ENCODE measurements around the gene GNG2. TPM values are rescaled to one million over a fixed set of nuclear protein-coding genes. Genes with fewer than 3 reads are reported as not detected.

Gene GNG2
- total RNA-seq, 1 experiment from 2014 or later: 7.0 TPM

GRCh38 chr14:52008136-52008535 is 147.7 kb downstream of the GNG2 start:
- Histone ChIP-seq H2AFZ (ENCODE audit: low read length) (no peak overlapping the region), H2BK20ac (ENCODE audit: low read depth, low read length, poor library complexity, severe bottlenecking) (no peak overlapping the region), H3K4ac (ENCODE audit: low read depth, low read length) (no peak overlapping the region), H2BK120ac (ENCODE audit: low read depth, low read length, poor library complexity, severe bottlenecking) (no peak overlapping the region), H3K9ac (ENCODE audit: extremely low read depth, insufficient read length, low read length) (no peak overlapping the region), H3K4me2 (ENCODE audit: insufficient read depth, insufficient read length, low read length) (no peak overlapping the region), H3K56ac (ENCODE audit: insufficient read length, low read depth, low read length) (no peak overlapping the region), H3K4me1 (ENCODE audit: insufficient read depth, low read length) (peaks cover 2% of the 10 kb centered on the region; the same call in 1 of the 2 replicates), H2BK5ac (ENCODE audit: insufficient read length, low read length) (no peak overlapping the region), H3K23ac (ENCODE audit: insufficient read length, low read depth, low read length) (no peak overlapping the region), H4K5ac (ENCODE audit: insufficient read length, low read depth, low read length) (no peak overlapping the region), H2BK12ac (ENCODE audit: insufficient read length, low read depth, low read length) (no peak overlapping the region), H4K8ac (replicated peaks; ENCODE audit: insufficient read length, low read depth, low read length) (no peak overlapping the region), H3K9me3 (ENCODE audit: control insufficient read depth, low read depth, low read length) (no peaks in the 10 kb centered on the region), H3K23me2 (ENCODE audit: insufficient read length, low read depth, low read length, poor library complexity, severe bottlenecking) (no peaks in the 10 kb centered on the region), H3K79me1 (ENCODE audit: insufficient read depth, low read depth, low read length, poor library complexity, severe bottlenecking) (no peaks in the 10 kb centered on the region), H3K27ac (ENCODE audit: insufficient read length, low read depth, low read length) (no peak overlapping the region), H3K79me2 (ENCODE audit: insufficient read depth, low read length) (no peaks in the 10 kb centered on the region), H3K14ac (ENCODE audit: insufficient read depth, low read length) (no peak overlapping the region), H2AK5ac (ENCODE audit: insufficient read length, low read length) (no peak overlapping the region), H3K27me3 (ENCODE audit: insufficient read depth, low read length) (no peaks in the 10 kb centered on the region), H4K20me1 (ENCODE audit: control insufficient read depth, insufficient read depth, insufficient read length) (no peaks in the 10 kb centered on the region), H4K91ac (ENCODE audit: insufficient read length, low read depth, low read length) (no peak overlapping the region), H3T11ph (ENCODE audit: low read length) (no peak overlapping the region), H2BK15ac (ENCODE audit: low read depth, low read length) (no peak overlapping the region), H3K18ac (ENCODE audit: insufficient read length, low read depth, low read length) (peak overlapping the region; percentile 18)
- TF ChIP-seq CTCF (conservative IDR thresholded peaks at IDR 0.05): no peak
- Mint-ChIP-seq H3K27me3 (ENCODE audit: low read depth) (no peaks in the 10 kb centered on the region), H3K9me3 (no peaks in the 10 kb centered on the region), H3K36me3 (ENCODE audit: insufficient read depth in 1 of 3, low read depth in 3 of 3) (peaks cover 29 to 81% (median 67%) of the 10 kb centered on the region in 3 experiments; a peak in 6 of 7 replicates), H3K4me1 (peaks cover 23 to 25% of the 10 kb centered on the region in 2 experiments), H3K4me3 (no peak overlapping the region), H3K27ac (peak overlapping the region in 1 of 3 experiments; percentile 25; a peak in 2 of 7 replicates)
- no CpG with 5 or more reads among the region's 4 CpGs for WGBS (ENCODE audit: extremely low coverage, insufficient read length, low lambda C conversion rate)
- DNase-seq: no peak
